NB4 (cell line): ENCODE measurements around the gene KATNB1.

Source experiments
- POLR2A ChIP-seq: IDR thresholded peaks from 2 replicates; pipeline ENCODE4 v1.6.1; 2011; ENCODE audit warnings: mild to moderate bottlenecking; ENCODE audit not compliant: insufficient read length; ENCODE audit errors: extremely low read depth
- TF ChIP-seq, protein P1 (sequence below): IDR thresholded peaks from one replicate; pipeline ENCODE4 v1.5.1; 2012; ENCODE audit warnings: low read depth, low read length
- TF ChIP-seq, protein P2 (sequence below): IDR thresholded peaks from 2 replicates; pipeline ENCODE4 v1.6.1; 2011; ENCODE audit warnings: low read depth, low read length

DNA sequence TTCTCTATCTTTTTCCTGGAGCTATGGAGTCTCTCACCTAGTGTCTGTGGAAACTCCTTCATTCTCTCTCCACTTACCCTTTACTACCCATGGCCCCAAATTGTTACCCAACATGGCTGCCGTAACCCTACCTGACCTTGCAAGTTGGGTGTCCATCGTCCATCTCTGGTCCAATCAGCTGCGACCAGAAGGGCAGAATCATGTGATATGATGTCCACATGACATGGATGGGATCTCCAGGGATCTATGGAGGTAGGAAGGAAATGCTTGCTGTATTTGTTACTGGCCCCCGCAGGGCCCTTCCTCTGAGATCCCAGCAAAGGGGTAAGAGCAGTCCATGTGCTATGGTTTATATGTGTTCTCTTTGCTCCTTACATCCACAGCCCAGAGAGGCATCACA lies 49.0 kb upstream of the KATNB1 start:
- TF ChIP-seq POLR2A: no peak
- TF ChIP-seq, protein P1, sequence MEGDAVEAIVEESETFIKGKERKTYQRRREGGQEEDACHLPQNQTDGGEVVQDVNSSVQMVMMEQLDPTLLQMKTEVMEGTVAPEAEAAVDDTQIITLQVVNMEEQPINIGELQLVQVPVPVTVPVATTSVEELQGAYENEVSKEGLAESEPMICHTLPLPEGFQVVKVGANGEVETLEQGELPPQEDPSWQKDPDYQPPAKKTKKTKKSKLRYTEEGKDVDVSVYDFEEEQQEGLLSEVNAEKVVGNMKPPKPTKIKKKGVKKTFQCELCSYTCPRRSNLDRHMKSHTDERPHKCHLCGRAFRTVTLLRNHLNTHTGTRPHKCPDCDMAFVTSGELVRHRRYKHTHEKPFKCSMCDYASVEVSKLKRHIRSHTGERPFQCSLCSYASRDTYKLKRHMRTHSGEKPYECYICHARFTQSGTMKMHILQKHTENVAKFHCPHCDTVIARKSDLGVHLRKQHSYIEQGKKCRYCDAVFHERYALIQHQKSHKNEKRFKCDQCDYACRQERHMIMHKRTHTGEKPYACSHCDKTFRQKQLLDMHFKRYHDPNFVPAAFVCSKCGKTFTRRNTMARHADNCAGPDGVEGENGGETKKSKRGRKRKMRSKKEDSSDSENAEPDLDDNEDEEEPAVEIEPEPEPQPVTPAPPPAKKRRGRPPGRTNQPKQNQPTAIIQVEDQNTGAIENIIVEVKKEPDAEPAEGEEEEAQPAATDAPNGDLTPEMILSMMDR: no peak
- TF ChIP-seq, protein P2, sequence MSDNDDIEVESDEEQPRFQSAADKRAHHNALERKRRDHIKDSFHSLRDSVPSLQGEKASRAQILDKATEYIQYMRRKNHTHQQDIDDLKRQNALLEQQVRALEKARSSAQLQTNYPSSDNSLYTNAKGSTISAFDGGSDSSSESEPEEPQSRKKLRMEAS: no peak
